WTC11 (cell line): Measurements from ENCODE around the gene C4orf33. TPM values are rescaled to one million over a fixed set of nuclear protein-coding genes. Genes with fewer than 3 reads are reported as not detected.

Source experiments
- ATAC-seq: fragments of 200-7000 bp; cut with Tn5 transposase; 2 replicates; pipeline ENCODE4 v1.10.0; 2021; ENCODE audit warnings: mild to moderate bottlenecking, moderate library complexity
- CTCF ChIA-PET: fragments of 300-600 bp; sonication (Branson Sonifier 250); formaldehyde crosslinking; loops from one replicate; lab custom pipeline; 2021; ENCODE audit warnings: antibody characterized with exemption; lab: Charles Lee
- POLR2A ChIA-PET: fragments of 350-600 bp; sonication (Branson Sonifier 250); formaldehyde crosslinking; loops from one replicate; lab custom pipeline; 2021; ENCODE audit warnings: antibody characterized with exemption; lab: Charles Lee
- DNase-seq: peaks from one replicate; pipeline ENCODE4 v3.0.0; 2021; ENCODE audit warnings: low spot score
- H3K27ac Mint-ChIP-seq: 2 replicates; pipeline ENCODE4 v1.8.0; 2021; ENCODE audit warnings: mixed read lengths
- H3K27me3 Mint-ChIP-seq: 2 replicates; pipeline ENCODE4 v1.8.0; 2021; ENCODE audit warnings: low read depth, mild to moderate bottlenecking, moderate library complexity, mixed read lengths
- H3K36me3 Mint-ChIP-seq: 2 replicates; pipeline ENCODE4 v1.8.0; 2021; ENCODE audit warnings: mixed read lengths
- H3K4me1 Mint-ChIP-seq: 2 replicates; pipeline ENCODE4 v1.8.0; 2022; ENCODE audit warnings: mixed read lengths
- H3K4me3 Mint-ChIP-seq: 2 replicates; pipeline ENCODE4 v1.8.0; 2021; ENCODE audit warnings: mild to moderate bottlenecking, moderate library complexity, mixed read lengths
- H3K9me3 Mint-ChIP-seq: 2 replicates; pipeline ENCODE4 v1.8.0; 2021; ENCODE audit warnings: mixed read lengths
- OVOL2 ChIP-seq: fragments of 250-450 bp; sonication (Bioruptor Pico); IDR thresholded peaks from 2 replicates; pipeline ENCODE4 v1.9.0; 2021; ENCODE audit warnings: mild to moderate bottlenecking, borderline replicate concordance
- TP53 ChIP-seq: sonication (generic); formaldehyde crosslinking; IDR thresholded peaks from 2 replicates; pipeline ENCODE4 v1.8.1; 2023; ENCODE audit warnings: mild to moderate bottlenecking, missing genetic modification reagents
- ZNF416 ChIP-seq: fragments of 250-450 bp; sonication (Bioruptor Pico); IDR thresholded peaks from 2 replicates; pipeline ENCODE4 v1.9.0; 2021; ENCODE audit warnings: mild to moderate bottlenecking, inconsistent platforms
- total RNA-seq: library from RNA; stranded (reverse); gene quantifications from 3 replicates; pipeline ENCODE4 v1.2.3, GENCODE V29; 2021
- TF ChIP-seq, protein P1 (sequence below): sonication (generic); formaldehyde crosslinking; conservative IDR thresholded peaks from 2 replicates; pipeline ENCODE4 v1.8.1; 2023; ENCODE audit warnings: mild to moderate bottlenecking, low read depth, missing genetic modification reagents, moderate library complexity
- TF ChIP-seq, protein P2 (sequence below): sonication (generic); formaldehyde crosslinking; IDR thresholded peaks from 2 replicates; pipeline ENCODE4 v1.8.0; 2022; ENCODE audit warnings: mild to moderate bottlenecking, missing genetic modification reagents
- TF ChIP-seq, protein P3 (sequence below): sonication (generic); formaldehyde crosslinking; IDR thresholded peaks from 2 replicates; pipeline ENCODE4 v1.8.1; 2022; ENCODE audit warnings: missing genetic modification reagents, borderline replicate concordance
- TF ChIP-seq, protein P4 (sequence below): fragments of 200-600 bp; IDR thresholded peaks from 2 replicates; pipeline ENCODE4 v1.8.0; 2022; ENCODE audit warnings: antibody characterized with exemption
- TF ChIP-seq, protein P5 (sequence below): fragments of 250-450 bp; sonication (Bioruptor Pico); IDR thresholded peaks from 2 replicates; pipeline ENCODE4 v1.9.0; 2021; ENCODE audit warnings: mild to moderate bottlenecking

The C4orf33 gene
- total RNA-seq, 1 experiment from 2014 or later: 6.9 TPM

DNA sequence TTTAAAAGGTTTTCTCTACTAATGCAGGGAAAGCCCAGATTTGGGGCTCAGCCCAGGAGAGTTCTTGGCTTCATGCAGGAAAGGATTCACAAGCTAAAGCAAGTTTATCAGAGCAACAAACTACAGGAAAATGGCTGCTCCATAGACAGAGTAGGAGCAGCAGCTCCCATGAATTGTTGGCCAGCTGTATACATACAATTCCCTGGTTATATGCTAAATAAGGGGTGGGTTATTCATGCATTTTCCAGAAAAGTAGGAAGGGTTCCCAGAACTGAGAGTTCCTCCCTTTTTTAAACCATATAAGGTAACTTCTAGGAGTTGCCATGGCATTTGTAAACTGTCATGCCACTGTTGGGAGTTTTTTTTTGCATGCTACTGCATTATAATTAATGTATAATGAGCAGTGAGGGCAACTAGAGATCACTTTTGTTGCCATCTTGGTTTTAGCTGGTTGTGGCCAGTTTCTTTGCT lies 2.6 kb downstream of the C4orf33 start (continued):
- TF ChIP-seq, protein P1, sequence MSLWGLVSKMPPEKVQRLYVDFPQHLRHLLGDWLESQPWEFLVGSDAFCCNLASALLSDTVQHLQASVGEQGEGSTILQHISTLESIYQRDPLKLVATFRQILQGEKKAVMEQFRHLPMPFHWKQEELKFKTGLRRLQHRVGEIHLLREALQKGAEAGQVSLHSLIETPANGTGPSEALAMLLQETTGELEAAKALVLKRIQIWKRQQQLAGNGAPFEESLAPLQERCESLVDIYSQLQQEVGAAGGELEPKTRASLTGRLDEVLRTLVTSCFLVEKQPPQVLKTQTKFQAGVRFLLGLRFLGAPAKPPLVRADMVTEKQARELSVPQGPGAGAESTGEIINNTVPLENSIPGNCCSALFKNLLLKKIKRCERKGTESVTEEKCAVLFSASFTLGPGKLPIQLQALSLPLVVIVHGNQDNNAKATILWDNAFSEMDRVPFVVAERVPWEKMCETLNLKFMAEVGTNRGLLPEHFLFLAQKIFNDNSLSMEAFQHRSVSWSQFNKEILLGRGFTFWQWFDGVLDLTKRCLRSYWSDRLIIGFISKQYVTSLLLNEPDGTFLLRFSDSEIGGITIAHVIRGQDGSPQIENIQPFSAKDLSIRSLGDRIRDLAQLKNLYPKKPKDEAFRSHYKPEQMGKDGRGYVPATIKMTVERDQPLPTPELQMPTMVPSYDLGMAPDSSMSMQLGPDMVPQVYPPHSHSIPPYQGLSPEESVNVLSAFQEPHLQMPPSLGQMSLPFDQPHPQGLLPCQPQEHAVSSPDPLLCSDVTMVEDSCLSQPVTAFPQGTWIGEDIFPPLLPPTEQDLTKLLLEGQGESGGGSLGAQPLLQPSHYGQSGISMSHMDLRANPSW (CRISPR knock-in tag): no peak

DNA sequence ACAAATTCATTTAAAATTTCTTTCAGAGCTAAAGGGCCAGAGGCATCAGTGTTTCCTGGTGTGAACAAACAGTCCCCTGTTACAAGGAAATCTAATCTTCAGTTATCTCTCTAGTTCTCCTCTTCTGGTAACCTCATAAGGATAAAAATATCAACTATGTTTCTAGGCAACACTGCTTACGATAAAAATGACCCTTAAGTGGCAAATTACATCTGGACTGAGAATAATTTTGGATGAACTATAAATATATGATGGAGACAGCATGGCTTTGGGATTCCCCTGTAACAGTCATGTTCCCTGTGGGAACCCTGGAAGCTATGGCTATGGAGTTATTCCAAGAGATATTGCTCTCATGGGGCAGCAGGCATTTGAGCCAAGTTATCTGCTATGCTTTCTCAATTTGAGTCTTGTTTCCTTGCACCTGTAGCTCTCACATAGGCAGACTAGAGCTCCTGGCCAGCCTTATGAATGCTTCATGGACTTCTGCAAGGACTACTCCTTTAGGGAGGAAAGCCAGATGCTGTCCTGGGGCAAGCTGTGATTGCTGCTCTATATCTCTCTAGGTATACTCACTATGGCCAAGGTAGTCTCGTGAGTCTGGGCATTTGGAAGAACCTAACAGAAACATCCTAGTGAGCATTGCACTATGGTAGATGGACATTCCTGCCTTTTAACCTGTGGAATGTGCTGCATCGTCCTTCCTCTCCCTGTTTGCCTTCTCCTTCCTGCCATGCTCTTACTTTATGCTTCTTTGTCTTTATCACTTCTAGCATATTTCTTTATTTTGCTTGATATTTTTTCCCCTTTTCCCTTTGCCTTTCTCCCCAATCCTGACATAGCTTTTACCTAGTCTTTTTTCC lies 14.2 kb downstream of the C4orf33 start:
- peaks cover 20% of the 10 kb centered on the region for H3K4me1 Mint-ChIP-seq
- ATAC-seq (peak; percentile 75), DNase-seq (no peak)
- no peaks in the 10 kb centered on the region for H3K36me3 Mint-ChIP-seq
- CTCF ChIA-PET: interaction anchor here (0.6 kb wide), 1 partner anchor 296 kb away, joined by 3 read pairs; no protein-coding TSS in a partner anchor
- no peaks in the 10 kb centered on the region for H3K27me3 Mint-ChIP-seq
- TF ChIP-seq, protein P2, sequence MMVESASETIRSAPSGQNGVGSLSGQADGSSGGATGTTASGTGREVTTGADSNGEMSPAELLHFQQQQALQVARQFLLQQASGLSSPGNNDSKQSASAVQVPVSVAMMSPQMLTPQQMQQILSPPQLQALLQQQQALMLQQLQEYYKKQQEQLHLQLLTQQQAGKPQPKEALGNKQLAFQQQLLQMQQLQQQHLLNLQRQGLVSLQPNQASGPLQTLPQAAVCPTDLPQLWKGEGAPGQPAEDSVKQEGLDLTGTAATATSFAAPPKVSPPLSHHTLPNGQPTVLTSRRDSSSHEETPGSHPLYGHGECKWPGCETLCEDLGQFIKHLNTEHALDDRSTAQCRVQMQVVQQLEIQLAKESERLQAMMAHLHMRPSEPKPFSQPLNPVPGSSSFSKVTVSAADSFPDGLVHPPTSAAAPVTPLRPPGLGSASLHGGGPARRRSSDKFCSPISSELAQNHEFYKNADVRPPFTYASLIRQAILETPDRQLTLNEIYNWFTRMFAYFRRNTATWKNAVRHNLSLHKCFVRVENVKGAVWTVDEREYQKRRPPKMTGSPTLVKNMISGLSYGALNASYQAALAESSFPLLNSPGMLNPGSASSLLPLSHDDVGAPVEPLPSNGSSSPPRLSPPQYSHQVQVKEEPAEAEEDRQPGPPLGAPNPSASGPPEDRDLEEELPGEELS (CRISPR knock-in tag): no peak
- TF ChIP-seq, protein P3, sequence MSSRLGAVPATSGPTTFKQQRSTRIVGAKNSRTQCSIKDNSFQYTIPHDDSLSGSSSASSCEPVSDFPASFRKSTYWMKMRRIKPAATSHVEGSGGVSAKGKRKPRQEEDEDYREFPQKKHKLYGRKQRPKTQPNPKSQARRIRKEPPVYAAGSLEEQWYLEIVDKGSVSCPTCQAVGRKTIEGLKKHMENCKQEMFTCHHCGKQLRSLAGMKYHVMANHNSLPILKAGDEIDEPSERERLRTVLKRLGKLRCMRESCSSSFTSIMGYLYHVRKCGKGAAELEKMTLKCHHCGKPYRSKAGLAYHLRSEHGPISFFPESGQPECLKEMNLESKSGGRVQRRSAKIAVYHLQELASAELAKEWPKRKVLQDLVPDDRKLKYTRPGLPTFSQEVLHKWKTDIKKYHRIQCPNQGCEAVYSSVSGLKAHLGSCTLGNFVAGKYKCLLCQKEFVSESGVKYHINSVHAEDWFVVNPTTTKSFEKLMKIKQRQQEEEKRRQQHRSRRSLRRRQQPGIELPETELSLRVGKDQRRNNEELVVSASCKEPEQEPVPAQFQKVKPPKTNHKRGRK: 0 out of 2 replicates have a peak, but pooled peaks have one; percentile 28
- TF ChIP-seq, all 79 proteins: peak for 1
- POLR2A ChIA-PET: no interaction called here
- Mint-ChIP-seq H3K27ac (peak overlapping the region; percentile 19; the same call in 1 of the 2 replicates), H3K9me3 (no peaks in the 10 kb centered on the region), H3K4me3 (no peak overlapping the region)

DNA sequence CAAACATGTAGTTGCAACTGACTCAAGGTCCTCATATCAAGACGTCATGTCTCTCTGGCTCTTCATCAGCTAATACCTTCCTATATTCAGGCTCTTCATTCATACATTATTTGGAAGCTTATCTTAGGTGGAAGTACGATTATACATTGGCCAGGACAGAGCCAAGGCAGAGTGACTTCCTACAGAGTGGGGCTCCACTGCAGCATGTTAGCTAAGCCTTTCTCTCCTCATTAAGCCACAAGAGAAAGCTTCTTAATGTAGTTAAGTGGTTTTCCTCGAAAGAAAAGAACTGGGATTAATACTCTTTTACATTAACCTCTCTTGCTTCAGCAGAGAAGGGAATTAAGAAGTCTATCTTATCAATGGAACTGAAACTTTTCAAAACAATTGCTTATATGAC lies 15.0 kb downstream of the C4orf33 start:
- no peaks in the 10 kb centered on the region for H3K9me3 Mint-ChIP-seq
- ChIA-PET CTCF (no interaction called here), POLR2A (no interaction called here)
- 0 out of 2 replicates have a peak overlapping the region, but pooled peaks have one; percentile 2 for H3K27ac Mint-ChIP-seq
- H3K4me1 Mint-ChIP-seq: peaks cover 20% of the 10 kb centered on the region
- no peak for TF ChIP-seq TP53 (CRISPR knock-in tag)
- TF ChIP-seq, protein P4, sequence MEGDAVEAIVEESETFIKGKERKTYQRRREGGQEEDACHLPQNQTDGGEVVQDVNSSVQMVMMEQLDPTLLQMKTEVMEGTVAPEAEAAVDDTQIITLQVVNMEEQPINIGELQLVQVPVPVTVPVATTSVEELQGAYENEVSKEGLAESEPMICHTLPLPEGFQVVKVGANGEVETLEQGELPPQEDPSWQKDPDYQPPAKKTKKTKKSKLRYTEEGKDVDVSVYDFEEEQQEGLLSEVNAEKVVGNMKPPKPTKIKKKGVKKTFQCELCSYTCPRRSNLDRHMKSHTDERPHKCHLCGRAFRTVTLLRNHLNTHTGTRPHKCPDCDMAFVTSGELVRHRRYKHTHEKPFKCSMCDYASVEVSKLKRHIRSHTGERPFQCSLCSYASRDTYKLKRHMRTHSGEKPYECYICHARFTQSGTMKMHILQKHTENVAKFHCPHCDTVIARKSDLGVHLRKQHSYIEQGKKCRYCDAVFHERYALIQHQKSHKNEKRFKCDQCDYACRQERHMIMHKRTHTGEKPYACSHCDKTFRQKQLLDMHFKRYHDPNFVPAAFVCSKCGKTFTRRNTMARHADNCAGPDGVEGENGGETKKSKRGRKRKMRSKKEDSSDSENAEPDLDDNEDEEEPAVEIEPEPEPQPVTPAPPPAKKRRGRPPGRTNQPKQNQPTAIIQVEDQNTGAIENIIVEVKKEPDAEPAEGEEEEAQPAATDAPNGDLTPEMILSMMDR: no peak
- TF ChIP-seq, protein P5, sequence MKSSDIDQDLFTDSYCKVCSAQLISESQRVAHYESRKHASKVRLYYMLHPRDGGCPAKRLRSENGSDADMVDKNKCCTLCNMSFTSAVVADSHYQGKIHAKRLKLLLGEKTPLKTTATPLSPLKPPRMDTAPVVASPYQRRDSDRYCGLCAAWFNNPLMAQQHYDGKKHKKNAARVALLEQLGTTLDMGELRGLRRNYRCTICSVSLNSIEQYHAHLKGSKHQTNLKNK (CRISPR knock-in tag): no peak
- no peak for TF ChIP-seq OVOL2
- TF ChIP-seq, protein P2 (CRISPR knock-in tag): no peak
- no peak for TF ChIP-seq ZNF416
- no peaks in the 10 kb centered on the region for H3K36me3 Mint-ChIP-seq
- no peaks in the 10 kb centered on the region for H3K27me3 Mint-ChIP-seq
- ATAC-seq: peak; percentile 48
- no peak for DNase-seq
- no peak overlapping the region for H3K4me3 Mint-ChIP-seq
